B cell (primary cell): ENCODE measurements around the gene PPIL1. TPM values are rescaled to one million over a fixed set of nuclear protein-coding genes. Genes with fewer than 3 reads are reported as not detected.

ENCODE experiments used
- ATAC-seq: fragments of 200-7000 bp; cut with Tn5 transposase; one replicate; pipeline ENCODE4 v1.10.0; 2021; ENCODE audit warnings: low read depth, mild to moderate bottlenecking, moderate number of reproducible peaks, moderate library complexity
- CTCF ChIA-PET: fragments of 350-600 bp; sonication (Branson Sonifier 250); formaldehyde crosslinking; loops from one replicate; lab custom pipeline; 2021; ENCODE audit warnings: antibody characterized with exemption, inconsistent platforms; lab: Charles Lee
- POLR2A ChIA-PET: fragments of 350-600 bp; sonication (Branson Sonifier 250); formaldehyde crosslinking; loops from one replicate; lab custom pipeline; 2021; ENCODE audit warnings: antibody characterized with exemption; lab: Charles Lee
- DNase-seq: peaks from one replicate; pipeline ENCODE4 v3.0.0; 2013
- H2AFZ ChIP-seq: 2 replicates; pipeline ENCODE4 v1.6.1; 2012; ENCODE audit warnings: mild to moderate bottlenecking, low read depth, low read length; ENCODE audit not compliant: insufficient read depth, poor library complexity, severe bottlenecking
- H3K27ac ChIP-seq, 2 donors: 1 replicate in 1 of 2; 2 replicates in 1 of 2; pipeline ENCODE4 v1.5.1; 2012 to 2013; ENCODE audit warnings: low read length in 2 of 2, mild to moderate bottlenecking in 2 of 2, moderate library complexity in 1 of 2
- H3K27me3 ChIP-seq, 4 experiments: fragments of 200-600 bp in 1 of 4; sonication (generic) in 1 of 4; replicated peaks in 1 of 4; 1 replicate in 2 of 4; 2 replicates in 2 of 4; pipeline versions ENCODE4 v1.6.1 to v1.7.0; 2013 to 2016; ENCODE audit warnings: low read length in 3 of 4, mild to moderate bottlenecking in 2 of 4, mixed read lengths in 1 of 4, moderate library complexity in 1 of 4; ENCODE audit not compliant: insufficient read depth in 4 of 4, control insufficient read depth in 3 of 4; ENCODE audit errors: control extremely low read depth in 1 of 4
- H3K36me3 ChIP-seq, 2 experiments: replicated peaks in 1 of 2; 1 replicate in 1 of 2; 2 replicates in 1 of 2; pipeline versions ENCODE4 v1.6.1 to v1.7.1; 2013; ENCODE audit warnings: low read length in 1 of 2; ENCODE audit not compliant: insufficient read depth in 2 of 2, control insufficient read depth in 1 of 2; ENCODE audit errors: control extremely low read depth in 1 of 2, extremely low read depth in 1 of 2
- H3K4me1 ChIP-seq, 2 donors: fragments of 200-600 bp in 1 of 2; sonication (generic) in 1 of 2; 1 replicate in 1 of 2; 2 replicates in 1 of 2; pipeline versions ENCODE4 v1.5.1 to v1.6.1; 2013 to 2017; ENCODE audit warnings: low read length in 2 of 2; ENCODE audit not compliant: control insufficient read depth in 2 of 2, insufficient read depth in 2 of 2
- H3K4me2 ChIP-seq: replicated peaks from 2 replicates; pipeline ENCODE3; 2012; ENCODE audit warnings: mild to moderate bottlenecking, low read depth, low read length; ENCODE audit not compliant: poor library complexity, severe bottlenecking
- H3K4me3 ChIP-seq, 5 experiments: fragments of 200-600 bp in 1 of 5; sonication (generic) in 1 of 5; 1 replicate in 3 of 5; 2 replicates in 2 of 5; pipeline versions ENCODE4 v1.5.1 to v1.7.0; 2011 to 2016; ENCODE audit warnings: low read length in 4 of 5, mild to moderate bottlenecking in 4 of 5, low read depth in 2 of 5, control low read depth in 1 of 5, moderate library complexity in 1 of 5; ENCODE audit not compliant: insufficient read depth in 1 of 5; ENCODE audit errors: control extremely low read depth in 1 of 5, extremely low read depth in 1 of 5
- H3K79me2 ChIP-seq: fragments of 200-600 bp; sonication (generic); one replicate; pipeline ENCODE4 v1.6.0; 2016; ENCODE audit warnings: low read length; ENCODE audit not compliant: control insufficient read depth, insufficient read depth
- H3K9ac ChIP-seq: fragments of 200-600 bp; sonication (generic); 2 replicates; pipeline ENCODE4 v1.6.1; 2017; ENCODE audit warnings: mild to moderate bottlenecking, low read length, moderate library complexity
- H3K9me3 ChIP-seq, 3 donors: one replicate each; pipeline versions ENCODE4 v1.6.1 to v1.7.1; 2013; ENCODE audit warnings: low read length in 2 of 3; ENCODE audit not compliant: control insufficient read depth in 2 of 3, insufficient read depth in 1 of 3; ENCODE audit errors: control extremely low read depth in 1 of 3
- H4K20me1 ChIP-seq: 2 replicates; pipeline ENCODE4 v1.6.0; 2012; ENCODE audit warnings: mild to moderate bottlenecking, low read length; ENCODE audit not compliant: insufficient read depth, control insufficient read depth, poor library complexity, severe bottlenecking
- H3K27ac Mint-ChIP-seq: one replicate; pipeline ENCODE4 v1.8.0; 2021; ENCODE audit warnings: mixed read lengths
- H3K27me3 Mint-ChIP-seq: one replicate; pipeline ENCODE4 v1.8.0; 2021; ENCODE audit warnings: mixed read lengths
- H3K4me1 Mint-ChIP-seq: one replicate; pipeline ENCODE4 v1.8.0; 2021; ENCODE audit warnings: mixed read lengths
- H3K4me3 Mint-ChIP-seq: one replicate; pipeline ENCODE4 v1.8.0; 2021; ENCODE audit warnings: mixed read lengths
- H3K9me3 Mint-ChIP-seq: one replicate; pipeline ENCODE4 v1.8.0; 2022; ENCODE audit warnings: mixed read lengths; ENCODE audit not compliant: insufficient read depth
- EZH2 ChIP-seq: IDR thresholded peaks from 2 replicates; pipeline ENCODE4 v1.6.1; 2012; ENCODE audit warnings: borderline replicate concordance, low read depth, mild to moderate bottlenecking, moderate library complexity, low read length; ENCODE audit not compliant: insufficient read depth, poor library complexity, severe bottlenecking
- WGBS: methylation state at CpG from one replicate; pipeline ENCODE4 v1.1.5; 2013; ENCODE audit warnings: missing lambda C conversion rate; ENCODE audit not compliant: insufficient coverage; 5-methylcytosine and 5-hydroxymethylcytosine counted together
- intact Hi-C: fragments of 100-400 bp; cut with micrococcal nuclease; formaldehyde crosslinking; loops from one replicate; pipeline ENCODE4 v1.10.0; 2022
- polyA plus RNA-seq: library from polyadenylated mRNA; depleted of rRNA; stranded (reverse); fragments of >200 nt; gene quantifications from 2 replicates; pipeline ENCODE4 v1.2.3, GENCODE V29; 2012
- total RNA-seq, 2 donors: library from RNA; stranded (reverse); fragments of 120-200 nt in 1 of 2; gene quantifications; 1 replicate in 1 of 2; 2 replicates in 1 of 2; pipeline versions ENCODE4 v1.2.3 to v1.2.4, GENCODE V29; 2013 to 2022
- TF ChIP-seq, protein P1 (sequence below): fragments of 200-600 bp; IDR thresholded peaks from one replicate; pipeline ENCODE4 v1.8.0; 2022; ENCODE audit warnings: antibody characterized with exemption, mild to moderate bottlenecking

Gene PPIL1
- total and polyA plus RNA-seq, 2 donors (not counting 1 experiment from before 2014, with no cell fraction given): 2.9 to 7.0 TPM

DNA sequence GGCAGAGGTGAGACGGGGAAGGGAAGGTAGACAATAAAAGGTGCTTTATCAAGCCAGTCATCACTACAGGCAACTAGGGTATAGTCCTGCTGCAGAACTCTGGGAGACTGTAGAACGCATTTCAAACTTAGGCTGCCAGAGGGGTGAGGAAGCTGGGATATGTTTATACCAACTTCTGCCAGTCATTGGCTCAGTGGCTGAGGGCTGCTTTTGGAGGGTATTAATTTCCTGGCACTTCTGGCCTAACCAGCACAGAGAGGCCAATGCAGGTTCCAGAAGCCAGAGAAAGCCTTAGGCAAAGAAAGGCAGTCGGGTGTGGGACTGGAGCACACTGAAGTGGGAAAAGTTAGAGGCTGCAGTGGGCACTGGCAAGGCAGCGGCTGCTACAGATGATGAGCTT, 31.4 kb downstream of the PPIL1 start:
- Histone ChIP-seq H3K79me2 (no peaks in the 10 kb centered on the region), H3K9me3 (no peaks in the 10 kb centered on the region), H3K36me3 (no peaks in the 10 kb centered on the region), H4K20me1 (no peaks in the 10 kb centered on the region), H3K27me3 (peaks cover 0 to 28% (median 18%) of the 10 kb centered on the region in 4 experiments), H3K4me3 (no peak overlapping the region), H2AFZ (no peak overlapping the region), H3K27ac (no peak overlapping the region), H3K4me2 (no peak overlapping the region), H3K4me1 (peaks cover 18 to 23% of the 10 kb centered on the region in 2 donors), H3K9ac (no peak overlapping the region)
- H3K4me3 Mint-ChIP-seq: no peak overlapping the region
- no peaks in the 10 kb centered on the region for H3K9me3 Mint-ChIP-seq
- CTCF ChIA-PET: interaction anchor here (2.2 kb wide), 1 partner anchor 9 kb away, joined by 9 read pairs; no protein-coding TSS in a partner anchor
- no peak for DNase-seq
- no peak for ATAC-seq
- 96% methylated on average over 4 of the region's 4 CpGs for WGBS
- no peak for TF ChIP-seq EZH2
- TF ChIP-seq, protein P1, sequence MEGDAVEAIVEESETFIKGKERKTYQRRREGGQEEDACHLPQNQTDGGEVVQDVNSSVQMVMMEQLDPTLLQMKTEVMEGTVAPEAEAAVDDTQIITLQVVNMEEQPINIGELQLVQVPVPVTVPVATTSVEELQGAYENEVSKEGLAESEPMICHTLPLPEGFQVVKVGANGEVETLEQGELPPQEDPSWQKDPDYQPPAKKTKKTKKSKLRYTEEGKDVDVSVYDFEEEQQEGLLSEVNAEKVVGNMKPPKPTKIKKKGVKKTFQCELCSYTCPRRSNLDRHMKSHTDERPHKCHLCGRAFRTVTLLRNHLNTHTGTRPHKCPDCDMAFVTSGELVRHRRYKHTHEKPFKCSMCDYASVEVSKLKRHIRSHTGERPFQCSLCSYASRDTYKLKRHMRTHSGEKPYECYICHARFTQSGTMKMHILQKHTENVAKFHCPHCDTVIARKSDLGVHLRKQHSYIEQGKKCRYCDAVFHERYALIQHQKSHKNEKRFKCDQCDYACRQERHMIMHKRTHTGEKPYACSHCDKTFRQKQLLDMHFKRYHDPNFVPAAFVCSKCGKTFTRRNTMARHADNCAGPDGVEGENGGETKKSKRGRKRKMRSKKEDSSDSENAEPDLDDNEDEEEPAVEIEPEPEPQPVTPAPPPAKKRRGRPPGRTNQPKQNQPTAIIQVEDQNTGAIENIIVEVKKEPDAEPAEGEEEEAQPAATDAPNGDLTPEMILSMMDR: no peak
- POLR2A ChIA-PET: no interaction called here
- no peak overlapping the region for H3K27ac Mint-ChIP-seq
- peaks cover 14% of the 10 kb centered on the region for H3K4me1 Mint-ChIP-seq
- peaks cover 20% of the 10 kb centered on the region for H3K27me3 Mint-ChIP-seq
- intact Hi-C loops: no loop called here

DNA sequence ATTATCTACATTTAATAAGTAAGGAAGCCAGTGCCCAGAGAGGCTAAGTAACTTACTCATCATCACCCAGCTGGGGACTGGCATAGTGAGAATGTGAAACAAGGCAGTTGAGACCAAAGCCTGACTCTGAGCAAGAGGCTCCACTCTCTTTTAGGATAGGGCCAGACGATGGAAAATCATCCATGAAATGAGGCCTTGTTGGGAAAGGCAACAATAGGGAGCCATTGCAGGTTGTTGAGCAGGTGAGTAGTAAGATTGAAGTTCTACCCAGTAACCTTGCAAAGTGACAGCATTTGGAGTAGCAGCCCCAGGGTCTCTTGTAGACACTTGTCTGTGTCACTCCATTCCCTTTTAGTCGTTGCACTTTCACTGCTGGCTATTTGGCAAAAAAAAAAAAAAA, 32.8 kb downstream of the PPIL1 start:
- no peak for DNase-seq
- no peaks in the 10 kb centered on the region for H4K20me1 ChIP-seq
- Mint-ChIP-seq H3K27me3 (peaks cover 30% of the 10 kb centered on the region), H3K4me1 (peaks cover 14% of the 10 kb centered on the region), H3K9me3 (no peaks in the 10 kb centered on the region), H3K4me3 (no peak overlapping the region), H3K27ac (no peak overlapping the region)
- H3K9me3 ChIP-seq: no peaks in the 10 kb centered on the region
- no peak overlapping the region for H2AFZ ChIP-seq
- ATAC-seq: no peak
- H3K9ac ChIP-seq: no peak overlapping the region
- peaks cover 18 to 23% of the 10 kb centered on the region in 2 donors for H3K4me1 ChIP-seq
- TF ChIP-seq EZH2: no peak
- ChIA-PET CTCF (interaction anchor here (2.2 kb wide), 1 partner anchor 10 kb away, joined by 9 read pairs; no protein-coding TSS in a partner anchor), POLR2A (no interaction called here)
- 100% methylated on average over 1 of the region's 2 CpGs for WGBS
- no peak overlapping the region for H3K4me3 ChIP-seq
- no peak overlapping the region for H3K27ac ChIP-seq
- H3K36me3 ChIP-seq: no peaks in the 10 kb centered on the region
- intact Hi-C loops: no loop called here
- no peak overlapping the region for H3K4me2 ChIP-seq
- H3K27me3 ChIP-seq: peaks cover 0 to 40% (median 22%) of the 10 kb centered on the region in 4 experiments
- H3K79me2 ChIP-seq: no peaks in the 10 kb centered on the region
